H1 (cell line): ENCODE data around the gene CEACAM6. TPM values are rescaled to one million over a fixed set of nuclear protein-coding genes. Genes with fewer than 3 reads are reported as not detected.

ENCODE experiments used
- CTCF ChIA-PET: fragments of 300-600 bp; sonication (Branson Sonifier 250); formaldehyde crosslinking; loops from one replicate; lab custom pipeline; 2021; ENCODE audit not compliant: partially characterized antibody; lab: Charles Lee
- POLR2A ChIA-PET: fragments of 300-600 bp; sonication (Branson Sonifier 250); formaldehyde crosslinking; loops from one replicate; lab custom pipeline; 2021; ENCODE audit warnings: inconsistent platforms; ENCODE audit not compliant: partially characterized antibody; lab: Charles Lee
- DNase-seq, 2 experiments: peaks; one replicate each; pipeline versions ENCODE4 v3.0.0 to v3.0.0-alpha.2; 2010 to 2022; ENCODE audit warnings: low spot score in 2 of 2, low read depth in 1 of 2, mixed read lengths in 1 of 2
- FAIRE-seq: peaks from 2 replicates; lab custom pipeline; 2011; peaks lifted over from hg19 to GRCh38; lab: Jason Lieb, UNC
- H2AFZ ChIP-seq: 2 replicates; pipeline ENCODE4 v1.8.1; 2012; ENCODE audit warnings: low read length, inconsistent platforms
- H2AK5ac ChIP-seq: 2 replicates; pipeline ENCODE4 v1.6.1; 2013; ENCODE audit warnings: low read depth, low read length
- H2BK120ac ChIP-seq: replicated peaks from 2 replicates; pipeline ENCODE3; 2013; ENCODE audit warnings: low read depth, low read length, inconsistent platforms
- H2BK12ac ChIP-seq: 2 replicates; pipeline ENCODE4 v1.6.1; 2013; ENCODE audit warnings: low read depth, low read length
- H2BK15ac ChIP-seq: 2 replicates; pipeline ENCODE4 v1.6.1; 2013; ENCODE audit warnings: low read length
- H2BK20ac ChIP-seq: 2 replicates; pipeline ENCODE4 v1.6.1; 2013; ENCODE audit warnings: low read length
- H2BK5ac ChIP-seq: 2 replicates; pipeline ENCODE4 v1.6.1; 2013; ENCODE audit warnings: low read depth, low read length
- H3K14ac ChIP-seq: 2 replicates; pipeline ENCODE4 v1.6.1; 2013; ENCODE audit warnings: inconsistent platforms; ENCODE audit not compliant: insufficient read length
- H3K18ac ChIP-seq: 2 replicates; pipeline ENCODE4 v1.6.1; 2013; ENCODE audit warnings: low read length; ENCODE audit errors: extremely low read depth
- H3K23ac ChIP-seq: 2 replicates; pipeline ENCODE4 v1.6.1; 2013; ENCODE audit warnings: inconsistent platforms; ENCODE audit not compliant: insufficient read length
- H3K23me2 ChIP-seq: 2 replicates; pipeline ENCODE4 v1.6.1; 2013; ENCODE audit warnings: low read depth, low read length
- H3K27ac ChIP-seq: 2 replicates; pipeline ENCODE4 v1.6.1; 2011; ENCODE audit warnings: low read depth, low read length, inconsistent platforms
- H3K27me3 ChIP-seq, 4 experiments: replicated peaks in 1 of 4; 1 replicate in 1 of 4; 2 replicates in 3 of 4; pipeline versions ENCODE4 v1.6.1 to v1.8.1; 2011 to 2013; ENCODE audit warnings: low read length in 3 of 4, mild to moderate bottlenecking in 3 of 4, inconsistent platforms in 2 of 4, mixed read lengths in 2 of 4, moderate library complexity in 1 of 4; ENCODE audit not compliant: control insufficient read depth in 3 of 4, insufficient read depth in 3 of 4; ENCODE audit errors: extremely low read depth in 1 of 4
- H3K36me3 ChIP-seq, 4 experiments: 2 replicates each; pipeline versions ENCODE4 v1.6.1 to v1.8.1; 2011 to 2013; ENCODE audit warnings: mild to moderate bottlenecking in 4 of 4, low read length in 3 of 4, moderate library complexity in 2 of 4, control low read depth in 1 of 4, inconsistent platforms in 1 of 4; ENCODE audit not compliant: insufficient read depth in 4 of 4, control insufficient read depth in 2 of 4
- H3K4ac ChIP-seq: replicated peaks from 2 replicates; pipeline ENCODE3; 2013; ENCODE audit warnings: low read length, low read depth, mixed read lengths, inconsistent platforms; ENCODE audit not compliant: insufficient read length
- H3K4me1 ChIP-seq, 4 experiments: replicated peaks in 1 of 4; 1 replicate in 1 of 4; 2 replicates in 3 of 4; pipeline versions ENCODE4 v1.6.1 to v1.8.1; 2011 to 2013; ENCODE audit warnings: low read length in 3 of 4, inconsistent platforms in 2 of 4, mixed read lengths in 1 of 4; ENCODE audit not compliant: insufficient read depth in 4 of 4, control insufficient read depth in 3 of 4
- H3K4me2 ChIP-seq, 2 experiments: 2 replicates each; pipeline versions ENCODE4 v1.6.1 to v1.8.1; 2011 to 2013; ENCODE audit warnings: low read depth in 2 of 2, low read length in 2 of 2, control low read depth in 1 of 2, inconsistent platforms in 1 of 2, mild to moderate bottlenecking in 1 of 2; ENCODE audit not compliant: insufficient read depth in 1 of 2
- H3K4me3 ChIP-seq, 4 experiments: fragments of 200-600, 300-600 bp in 1 of 4; sonication (generic), shearing (Covaris generic), sonication (Bioruptor Twin) in 1 of 4; 2 replicates each; pipeline versions ENCODE4 v1.5.1 to v1.8.1; 2011 to 2016; ENCODE audit warnings: low read length in 4 of 4, low read depth in 3 of 4, control low read depth in 2 of 4, inconsistent platforms in 2 of 4, mild to moderate bottlenecking in 2 of 4, mixed read lengths in 1 of 4, moderate library complexity in 1 of 4; ENCODE audit not compliant: insufficient read depth in 2 of 4; ENCODE audit errors: extremely low read depth in 1 of 4
- H3K56ac ChIP-seq: replicated peaks from 2 replicates; pipeline ENCODE3; 2013; ENCODE audit warnings: low read depth, mild to moderate bottlenecking, mixed read lengths, low read length, inconsistent platforms; ENCODE audit not compliant: insufficient read length
- H3K79me1 ChIP-seq: 2 replicates; pipeline ENCODE4 v1.6.1; 2013; ENCODE audit warnings: low read depth, low read length, control low read depth
- H3K79me2 ChIP-seq, 2 experiments: 2 replicates each; pipeline versions ENCODE4 v1.6.1 to v1.8.1; 2012 to 2013; ENCODE audit warnings: low read length in 2 of 2, mild to moderate bottlenecking in 2 of 2, inconsistent platforms in 1 of 2; ENCODE audit not compliant: insufficient read depth in 2 of 2, control insufficient read depth in 1 of 2
- H3K9ac ChIP-seq, 4 experiments: replicated peaks in 1 of 4; 1 replicate in 1 of 4; 2 replicates in 3 of 4; pipeline versions ENCODE4 v1.6.1 to v1.8.1; 2011 to 2013; ENCODE audit warnings: low read depth in 3 of 4, low read length in 3 of 4, control low read depth in 2 of 4, mild to moderate bottlenecking in 2 of 4, moderate library complexity in 2 of 4, inconsistent platforms in 1 of 4; ENCODE audit errors: extremely low read depth in 1 of 4
- H3K9me3 ChIP-seq, 2 experiments: 2 replicates each; pipeline versions ENCODE4 v1.6.1 to v1.8.1; 2012 to 2013; ENCODE audit warnings: mild to moderate bottlenecking in 2 of 2, moderate library complexity in 2 of 2, control low read depth in 1 of 2, inconsistent platforms in 1 of 2, low read depth in 1 of 2, low read length in 1 of 2, mixed read lengths in 1 of 2; ENCODE audit not compliant: insufficient read depth in 2 of 2
- H4K20me1 ChIP-seq, 2 experiments: replicated peaks in 1 of 2; 2 replicates each; pipeline versions ENCODE3 to v1.8.1; 2011 to 2013; ENCODE audit warnings: inconsistent platforms in 2 of 2, low read length in 2 of 2, mild to moderate bottlenecking in 1 of 2; ENCODE audit not compliant: insufficient read depth in 2 of 2, control insufficient read depth in 1 of 2
- H4K5ac ChIP-seq: 2 replicates; pipeline ENCODE4 v1.6.1; 2013; ENCODE audit warnings: low read length, low read depth, mixed read lengths, inconsistent platforms; ENCODE audit not compliant: insufficient read length
- H4K8ac ChIP-seq: 2 replicates; pipeline ENCODE4 v1.8.0; 2013; ENCODE audit warnings: mild to moderate bottlenecking, moderate library complexity, low read length, inconsistent platforms; ENCODE audit not compliant: insufficient read depth; ENCODE audit errors: extremely low read depth
- H4K91ac ChIP-seq: replicated peaks from 2 replicates; pipeline ENCODE3; 2013; ENCODE audit warnings: low read length, mixed read lengths, inconsistent platforms; ENCODE audit not compliant: insufficient read length
- WGBS, 2 experiments: shearing (Covaris generic) in 1 of 2; methylation state at CpG; one replicate each; pipeline versions ENCODE4 v1.1.6 to v1.1.7; 2013 to 2015; ENCODE audit warnings: low lambda C conversion rate in 2 of 2, mixed read lengths in 2 of 2, inconsistent platforms in 1 of 2, low coverage in 1 of 2, missing lambda C conversion rate in 1 of 2; ENCODE audit not compliant: insufficient replicate concordance in 2 of 2, insufficient coverage in 1 of 2, insufficient read length in 1 of 2; ENCODE audit errors: extremely low coverage in 1 of 2, missing lambda C conversion rate in 1 of 2; 5-methylcytosine and 5-hydroxymethylcytosine counted together
- polyA plus RNA-seq, 7 experiments: library from polyadenylated mRNA; depleted of rRNA in 3 of 7; stranded (reverse) in 5 of 7; unstranded in 2 of 7; fragments of >200 nt in 5 of 7; fragments of 200-250 nt in 2 of 7; gene quantifications; 1 replicate in 5 of 7; 2 replicates in 1 of 7; 4 replicates in 1 of 7; pipeline versions ENCODE4 v1.2.1 to v1.2.3, GENCODE V29; 2011 to 2013; ENCODE audit warnings: missing spikeins in 2 of 7, mixed read lengths in 2 of 7
- total RNA-seq: library from RNA; stranded (reverse); fragmentation: NEBNext Ultra II Directional; extraction: Animal tissue kit (Norgen Biotek cat#: 25700); gene quantifications from 2 replicates; pipeline ENCODE4 v1.2.1, GENCODE V29; 2021

CEACAM6 gene
- total and polyA plus RNA-seq, 2 of the 8 experiments (the other 6 are each of a cell fraction or from before 2014, with no cell fraction given) = not detected

- Histone ChIP-seq H3K36me3 (no peaks in the 10 kb centered on the region), H3K9ac (no peak overlapping the region), H3K4me1 (no peaks in the 10 kb centered on the region), H2AK5ac (no peak overlapping the region), H3K23me2 (no peaks in the 10 kb centered on the region), H3K79me1 (no peaks in the 10 kb centered on the region), H3K9me3 (peaks cover 79 to 82% of the 10 kb centered on the region in 2 experiments), H4K8ac (no peak overlapping the region), H3K4me3 (no peak overlapping the region), H4K5ac (no peak overlapping the region), H3K56ac (no peak overlapping the region), H3K23ac (no peak overlapping the region), H3K4ac (no peak overlapping the region), H2BK120ac (no peak overlapping the region), H3K18ac (no peak overlapping the region), H3K27ac (no peak overlapping the region), H3K4me2 (no peak overlapping the region), H2BK20ac (no peak overlapping the region), H4K20me1 (no peaks in the 10 kb centered on the region), H2AFZ (no peak overlapping the region), H2BK15ac (no peak overlapping the region), H3K27me3 (no peaks in the 10 kb centered on the region), H3K14ac (no peak overlapping the region), H2BK5ac (no peak overlapping the region), H4K91ac (no peak overlapping the region), H3K79me2 (no peaks in the 10 kb centered on the region), H2BK12ac (no peak overlapping the region)
- no peak for FAIRE-seq
- ChIA-PET POLR2A (no interaction called here), CTCF (interaction anchor here (0.6 to 1.0 kb wide), 3 partner anchors 13 to 680 kb away, joined by 3 read pairs; no protein-coding TSS in a partner anchor)
- 73% methylated on average over 2 of the region's 4 CpGs; no CpG with 5 or more reads in 1 of the 2 experiments for WGBS, 2 experiments
- no peak for DNase-seq
These were observed 55.0 kb downstream of the CEACAM6 start for GRCh38 chr19:41810301-41810700.
